Measurements from ENCODE around the gene PTPRK.

The PTPRK gene

GRCh38 chr6:128057541-128057940 lies 462.9 kb downstream of the PTPRK start:
- ChIA-PET CTCF (no interaction called here), POLR2A (no interaction called here)
- no peak for DNase-seq (ENCODE audit: extremely low spot score)
- TF ChIP-seq HDGF (IDR thresholded peaks at IDR 0.05; ENCODE audit: borderline replicate concordance) (no peak), BHLHE40 (IDR thresholded peaks at IDR 0.05; ENCODE audit: borderline replicate concordance) (no peak), L3MBTL2 (conservative IDR thresholded peaks at IDR 0.05) (no peak), NFRKB (IDR thresholded peaks at IDR 0.05) (no peak), FOXA1 (IDR thresholded peaks at IDR 0.05) (no peak), LEF1 (IDR thresholded peaks at IDR 0.05; ENCODE audit: borderline replicate concordance) (no peak)

- no peak for TF ChIP-seq SP1 (IDR thresholded peaks at IDR 0.05)
- no peak for TF ChIP-seq PKNOX1 (IDR thresholded peaks at IDR 0.05)
- ChIA-PET CTCF (no interaction called here), POLR2A (no interaction called here)
- DNase-seq (ENCODE audit: extremely low spot score), result no peak
These were observed 467.3 kb downstream of the PTPRK start for GRCh38 chr6:128053109-128053508.

- CTCF ChIA-PET, result no interaction called here
- TF ChIP-seq LEF1 (IDR thresholded peaks at IDR 0.05; ENCODE audit: borderline replicate concordance) (no peak), TARDBP (IDR thresholded peaks at IDR 0.05) (no peak), SUZ12 (IDR thresholded peaks at IDR 0.05) (no peak), ARNT (IDR thresholded peaks at IDR 0.05) (no peak), FOXM1 (IDR thresholded peaks at IDR 0.05; ENCODE audit: borderline replicate concordance) (no peak), PKNOX1 (IDR thresholded peaks at IDR 0.05) (no peak)
- POLR2A ChIA-PET, result no interaction called here
- DNase-seq (ENCODE audit: extremely low spot score), result no peak
These were observed 472.4 kb downstream of the PTPRK start for GRCh38 chr6:128047989-128048388.

GRCh38 chr6:128046033-128046432 lies 474.4 kb downstream of the PTPRK start:
- CTCF ChIA-PET, result no interaction called here
- POLR2A ChIA-PET, result no interaction called here
- DNase-seq (ENCODE audit: extremely low spot score), result no peak
- TF ChIP-seq CTBP1 (IDR thresholded peaks at IDR 0.05; ENCODE audit: borderline replicate concordance) (no peak), ELF4 (IDR thresholded peaks at IDR 0.05) (no peak), LEF1 (IDR thresholded peaks at IDR 0.05; ENCODE audit: borderline replicate concordance) (no peak), ARNT (IDR thresholded peaks at IDR 0.05) (no peak), BHLHE40 (IDR thresholded peaks at IDR 0.05; ENCODE audit: borderline replicate concordance) (no peak), SP1 (IDR thresholded peaks at IDR 0.05) (no peak), SUZ12 (IDR thresholded peaks at IDR 0.05) (no peak), PKNOX1 (IDR thresholded peaks at IDR 0.05) (no peak), ZNF384 (IDR thresholded peaks at IDR 0.05) (no peak), L3MBTL2 (conservative IDR thresholded peaks at IDR 0.05) (no peak)

- DNase-seq (ENCODE audit: extremely low spot score), result no peak
- POLR2A ChIA-PET, result no interaction called here
- CTCF ChIA-PET, result no interaction called here
- no peak for TF ChIP-seq HDGF (IDR thresholded peaks at IDR 0.05; ENCODE audit: borderline replicate concordance)
- no peak for TF ChIP-seq FOXM1 (IDR thresholded peaks at IDR 0.05; ENCODE audit: borderline replicate concordance)
- TF ChIP-seq SUZ12 (IDR thresholded peaks at IDR 0.05), result no peak
- no peak for TF ChIP-seq FOXK2 (IDR thresholded peaks at IDR 0.05)
- TF ChIP-seq FOXA1 (IDR thresholded peaks at IDR 0.05), result no peak
- TF ChIP-seq LEF1 (IDR thresholded peaks at IDR 0.05; ENCODE audit: borderline replicate concordance), result no peak
- TF ChIP-seq PKNOX1 (IDR thresholded peaks at IDR 0.05), result no peak
- no peak for TF ChIP-seq BHLHE40 (IDR thresholded peaks at IDR 0.05; ENCODE audit: borderline replicate concordance)
These were observed 480.9 kb downstream of the PTPRK start for GRCh38 chr6:128039543-128039942.

GRCh38 chr6:128036808-128037570 lies 483.4 kb downstream of the PTPRK start:
- CTCF ChIA-PET, result no interaction called here
- POLR2A ChIA-PET, result no interaction called here
- TF ChIP-seq BHLHE40 (IDR thresholded peaks at IDR 0.05; ENCODE audit: borderline replicate concordance) (no peak), FOXA1 (IDR thresholded peaks at IDR 0.05) (no peak), NFRKB (IDR thresholded peaks at IDR 0.05) (no peak)
- DNase-seq (ENCODE audit: extremely low spot score), result no peak

- TF ChIP-seq FOXA1 (IDR thresholded peaks at IDR 0.05) (no peak), HDGF (IDR thresholded peaks at IDR 0.05; ENCODE audit: borderline replicate concordance) (no peak), FOXM1 (IDR thresholded peaks at IDR 0.05; ENCODE audit: borderline replicate concordance) (no peak), NFRKB (IDR thresholded peaks at IDR 0.05) (no peak), ELF4 (IDR thresholded peaks at IDR 0.05) (no peak), BHLHE40 (IDR thresholded peaks at IDR 0.05; ENCODE audit: borderline replicate concordance) (no peak), ARNT (IDR thresholded peaks at IDR 0.05) (no peak), PKNOX1 (IDR thresholded peaks at IDR 0.05) (no peak), TARDBP (IDR thresholded peaks at IDR 0.05) (no peak), CTBP1 (IDR thresholded peaks at IDR 0.05; ENCODE audit: borderline replicate concordance) (no peak), SP1 (IDR thresholded peaks at IDR 0.05) (no peak), L3MBTL2 (conservative IDR thresholded peaks at IDR 0.05) (no peak), LEF1 (IDR thresholded peaks at IDR 0.05; ENCODE audit: borderline replicate concordance) (no peak), ZNF384 (IDR thresholded peaks at IDR 0.05) (no peak)
- ChIA-PET POLR2A (no interaction called here), CTCF (no interaction called here)
- DNase-seq (ENCODE audit: extremely low spot score), result no peak
These were observed 487.2 kb downstream of the PTPRK start for GRCh38 chr6:128033156-128033555.

Measured in HEK293T (cell line).